Dermis microvascular lymphatic vessel endothelial cell (primary cell): ENCODE results near the gene R3HDM2. TPM values are rescaled to one million over a fixed set of nuclear protein-coding genes. Genes with fewer than 3 reads are reported as not detected.
"Not testable (repeated sequence)": the region's sequence is repeated elsewhere in the genome, so short reads cannot be mapped to it uniquely, and the experiment has no call there.

Experiments used
- DNase-seq, 2 donors: peaks; one replicate each; pipeline versions ENCODE4 v3.0.0 to v3.0.0-alpha.2; 2010; ENCODE audit warnings: low read depth in 2 of 2
- total RNA-seq: library from RNA; depleted of rRNA; stranded (reverse); fragments of >200 nt; gene quantifications from 2 replicates; pipeline ENCODE4 v1.2.1, GENCODE V29; 2014

The R3HDM2 gene
- total RNA-seq, 1 donor from 2014 or later = 3.1 TPM

DNA sequence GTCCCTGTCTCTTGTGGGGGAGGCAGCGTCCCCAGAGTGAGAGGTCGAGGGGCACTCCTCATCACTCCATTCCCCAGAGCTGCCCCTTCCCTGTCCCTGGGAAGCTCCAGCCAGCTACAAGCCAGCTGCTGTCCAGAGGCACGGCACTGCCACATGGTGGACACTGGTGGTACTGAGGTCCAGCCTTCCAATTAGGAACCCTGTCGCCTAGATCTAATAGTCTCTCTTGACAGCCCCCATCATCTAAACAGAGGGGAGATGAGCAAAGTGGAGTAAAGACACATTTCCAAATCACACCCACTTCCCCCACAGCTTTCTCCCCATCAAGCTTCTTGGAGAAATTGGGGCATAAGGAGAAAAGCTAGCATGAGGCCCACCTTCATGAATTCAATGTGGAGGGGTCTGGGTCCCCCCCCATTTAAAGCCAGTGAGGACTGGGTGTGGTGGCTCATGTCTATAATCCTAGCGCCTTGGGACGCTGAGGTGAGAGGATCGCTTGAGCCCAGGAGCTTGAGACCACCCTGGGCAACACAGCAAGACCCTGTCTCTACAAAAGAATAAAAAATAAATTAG is 22.2 kb upstream of the R3HDM2 start:
- peak; percentile 45 to 72 for DNase-seq

- peak in 1 of 2 donors; percentile 53 for DNase-seq
Observed at GRCh38 chr12:57452181-57452936, 21.5 kb upstream of the R3HDM2 start.

DNA sequence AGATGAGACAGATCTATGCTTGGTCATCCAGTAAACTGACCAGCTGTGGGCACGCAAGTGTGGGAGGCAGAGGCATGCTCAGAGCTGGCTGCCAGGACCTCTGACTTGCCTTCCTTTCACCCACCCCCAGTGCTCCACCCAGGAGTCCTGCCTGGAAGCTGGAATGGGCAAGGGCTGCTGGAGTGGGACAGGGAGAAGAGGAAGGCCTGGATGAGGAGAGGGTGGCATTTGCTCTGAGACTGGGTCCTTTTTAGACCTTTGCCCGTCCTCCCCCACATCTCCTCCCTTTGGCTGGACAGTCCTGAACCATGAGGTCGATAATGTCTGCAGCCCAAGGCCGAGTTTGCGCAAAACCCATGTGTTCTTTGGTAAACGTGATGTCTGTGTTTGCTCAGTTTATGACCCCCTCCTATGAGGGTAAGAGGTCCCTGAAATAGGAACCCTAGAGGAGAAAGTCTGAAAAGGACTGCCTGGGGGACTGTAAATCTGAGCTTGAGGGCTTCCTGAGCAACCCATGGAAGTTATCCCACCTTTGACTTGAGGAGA is 20.5 kb upstream of the R3HDM2 start:
- no peak for DNase-seq

DNA sequence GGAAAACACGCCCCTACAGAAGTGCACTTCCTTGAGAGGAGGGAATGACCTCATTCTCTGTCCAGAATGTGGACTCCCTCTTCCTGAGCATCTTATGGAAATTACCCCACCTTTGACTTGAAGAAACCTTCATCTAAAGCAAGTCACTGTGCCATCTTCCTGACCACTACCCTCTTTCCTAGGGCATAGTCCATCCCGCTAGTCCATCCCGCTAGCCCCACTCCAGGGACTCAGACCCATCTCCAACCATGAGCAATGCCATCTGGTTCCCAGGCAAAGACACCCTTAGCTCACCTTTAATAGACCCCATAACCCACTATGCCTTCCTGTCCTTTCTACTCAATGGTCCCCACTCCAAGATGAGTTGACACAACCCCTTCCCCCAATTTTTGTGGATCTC is 19.2 kb upstream of the R3HDM2 start:
- DNase-seq = no peak

DNA sequence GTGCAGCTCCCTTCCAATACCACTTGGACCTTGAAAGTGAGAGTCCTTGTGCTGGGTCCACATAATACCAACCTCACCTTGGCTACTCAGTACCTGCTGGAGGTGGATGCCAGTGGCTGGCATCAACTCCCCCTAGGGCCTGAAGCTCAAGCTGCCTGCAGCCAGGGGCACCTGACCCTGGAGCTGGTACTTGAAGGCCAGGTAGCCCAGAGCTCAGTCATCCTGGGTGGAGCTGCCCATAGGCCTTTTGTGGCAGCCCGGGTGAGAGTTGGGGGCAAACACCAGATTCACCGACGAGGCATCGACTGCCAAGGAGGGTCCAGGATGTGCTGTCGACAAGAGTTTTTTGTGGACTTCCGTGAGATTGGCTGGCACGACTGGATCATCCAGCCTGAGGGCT is 18.5 kb upstream of the R3HDM2 start:
- DNase-seq = no peak

DNA sequence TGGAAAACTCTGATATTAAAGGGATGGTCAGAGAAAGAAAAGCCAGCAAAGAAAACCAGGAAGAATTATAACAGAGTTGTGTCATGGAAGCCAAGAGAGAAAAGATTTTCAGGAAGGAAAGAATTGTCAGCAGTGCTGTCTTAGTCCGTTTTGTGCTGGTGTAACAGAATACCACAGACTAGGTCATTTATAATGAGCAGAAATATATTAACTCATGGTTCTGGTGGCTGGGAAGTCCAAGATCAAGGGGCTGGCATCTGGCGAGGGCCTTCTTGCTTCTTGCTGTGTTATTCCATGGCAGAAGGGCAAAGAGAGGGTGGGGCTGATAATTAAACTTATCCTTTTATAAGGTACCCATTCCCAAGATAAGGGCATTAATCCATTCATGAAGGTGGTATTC is 17.8 kb upstream of the R3HDM2 start:
- DNase-seq = no peak

GRCh38 chr12:57446292-57446960 is 15.6 kb upstream of the R3HDM2 start:
- no peak for DNase-seq

DNA sequence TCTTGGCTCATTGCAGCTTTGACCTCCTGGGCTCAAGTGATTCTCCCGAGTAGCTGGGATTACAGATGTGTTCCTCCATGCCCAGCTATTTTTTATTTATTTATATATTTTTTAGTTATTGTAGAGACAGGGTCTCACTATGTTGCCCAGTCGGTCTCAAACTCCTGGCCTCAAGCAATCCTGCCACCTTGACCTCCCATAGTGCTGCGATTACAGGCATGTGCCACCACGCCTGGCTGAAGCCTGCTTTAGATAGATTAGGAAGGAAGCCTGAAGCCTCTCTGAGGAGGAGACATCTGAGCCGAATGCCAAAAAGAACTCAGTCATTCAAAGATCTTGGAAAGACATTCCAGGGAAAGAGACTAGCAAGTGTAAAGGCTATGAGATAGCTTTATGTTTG is 13.9 kb upstream of the R3HDM2 start:
- DNase-seq = no peak

GRCh38 chr12:57444337-57444736 is 13.5 kb upstream of the R3HDM2 start:
- DNase-seq = not testable (repeated sequence)

- DNase-seq = no peak
Observed at GRCh38 chr12:57441846-57442427, 11.1 kb upstream of the R3HDM2 start.

DNA sequence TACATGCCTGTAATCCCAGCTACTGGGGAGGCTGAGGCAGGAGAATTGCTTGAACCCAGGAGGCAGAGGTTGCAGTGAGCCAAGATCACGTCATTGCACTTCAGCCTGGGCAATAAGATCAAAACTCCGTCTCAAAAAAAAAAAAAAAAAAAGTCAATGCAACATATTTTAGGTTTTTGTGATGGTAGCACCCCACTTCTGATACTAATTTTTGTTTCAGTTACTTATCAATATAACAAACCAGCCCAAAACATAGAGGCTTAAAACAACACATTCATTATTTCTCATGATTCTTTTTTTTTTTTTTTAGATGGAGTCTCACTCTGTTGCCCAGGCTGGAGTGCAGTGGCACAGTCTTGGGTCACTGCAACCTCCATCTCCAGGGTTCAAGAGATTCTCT is 10.6 kb upstream of the R3HDM2 start:
- DNase-seq = not testable (repeated sequence)

- DNase-seq = no peak
Observed at GRCh38 chr12:57439762-57440266, 9.0 kb upstream of the R3HDM2 start.

DNA sequence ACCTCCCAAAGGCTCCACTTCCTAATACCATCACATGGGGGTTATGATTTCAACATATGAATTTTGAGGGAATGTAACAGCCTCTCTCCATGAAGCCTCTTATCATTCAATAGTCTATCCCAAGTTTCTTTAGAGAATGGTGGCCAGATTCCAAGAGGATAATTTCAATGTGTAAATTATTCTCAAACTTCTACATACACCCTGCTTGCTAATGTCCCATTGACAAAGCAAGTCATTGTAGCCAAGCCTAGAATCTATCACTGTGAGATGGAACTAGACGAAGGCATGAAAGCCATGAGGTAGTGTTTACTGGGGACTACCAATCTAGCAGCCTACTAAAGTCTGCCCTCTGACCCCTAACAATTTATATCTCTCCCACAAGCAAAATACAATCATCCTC is 7.6 kb upstream of the R3HDM2 start:
- DNase-seq = no peak

- no peak for DNase-seq
Observed at GRCh38 chr12:57435293-57435692, 4.5 kb upstream of the R3HDM2 start.

GRCh38 chr12:57434517-57435223 is 3.8 kb upstream of the R3HDM2 start, which contains the start of gene INHBC:
Gene INHBC (plus strand): TSS chr12:57434784. CDS start chr12:57434887, 103 bp downstream.
- DNase-seq = no peak

GRCh38 chr12:57433370-57433769 is 2.5 kb upstream of the R3HDM2 start:
- DNase-seq = no peak

DNA sequence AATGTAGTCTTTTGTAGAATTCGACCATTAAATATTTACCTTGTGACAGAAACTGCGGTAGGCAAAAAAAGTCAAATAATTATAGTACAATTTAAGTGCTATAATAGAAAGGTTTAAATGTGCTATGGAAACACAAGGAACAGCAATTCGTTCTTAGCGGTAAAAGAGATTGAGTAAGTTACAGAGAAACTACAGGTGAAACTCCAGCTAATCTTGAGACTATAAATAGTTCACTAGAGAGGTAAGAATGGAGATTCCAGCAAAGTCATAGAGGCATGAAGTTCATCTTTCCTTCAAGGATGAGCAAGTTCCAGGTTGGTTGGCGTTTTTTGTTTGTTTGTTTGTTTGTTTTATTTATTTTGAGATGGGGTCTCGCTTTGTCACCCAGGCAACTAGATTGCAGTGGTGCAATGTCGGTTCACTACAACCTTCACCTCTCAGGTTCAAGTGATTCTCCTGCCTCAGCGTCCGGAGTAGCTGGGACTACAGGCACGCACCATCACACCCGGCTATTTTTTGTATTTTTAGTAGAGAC is 878 bp upstream of the R3HDM2 start:
- DNase-seq = no peak

- peak; percentile 21 to 39 for DNase-seq
Observed at GRCh38 chr12:57430112-57430930, 522 bp downstream of the R3HDM2 start.

- DNase-seq = no peak
Observed at GRCh38 chr12:57429473-57430111, 1.3 kb downstream of the R3HDM2 start.

DNA sequence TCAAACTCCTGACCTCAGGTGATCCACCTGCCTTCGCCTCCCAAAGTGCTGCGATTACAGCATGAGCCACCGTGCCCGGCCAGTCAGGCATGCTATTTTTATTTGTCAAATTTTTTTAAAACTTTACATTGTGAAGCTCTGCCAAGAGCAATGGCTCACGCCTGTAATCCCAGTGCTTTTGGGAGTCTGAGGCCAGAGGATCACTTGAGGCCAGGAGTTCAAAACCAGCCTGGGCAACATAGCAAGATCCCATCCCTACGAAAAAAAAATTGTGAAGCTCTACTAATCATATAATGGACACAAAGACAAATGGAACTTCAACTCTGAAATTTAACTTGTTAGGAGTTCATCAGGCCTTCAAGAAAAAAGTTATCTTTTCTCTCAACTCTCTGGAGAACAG is 1.9 kb downstream of the R3HDM2 start:
- DNase-seq = no peak
